Choroid plexus epithelial cell (primary cell): Measurements from ENCODE around the gene FBXO7.

Source experiments
- DNase-seq: peaks from one replicate; pipeline ENCODE4 v3.0.0-alpha.2; 2010; ENCODE audit warnings: low read depth
- H3K4me3 ChIP-seq: 2 replicates; pipeline ENCODE4 v1.5.1; 2011; ENCODE audit warnings: low read depth, mild to moderate bottlenecking, control low read depth, low read length, moderate library complexity
- CTCF ChIP-seq: conservative IDR thresholded peaks from 2 replicates; pipeline ENCODE4 v1.5.1; 2011; ENCODE audit warnings: low read depth, mild to moderate bottlenecking, control low read depth, inconsistent platforms, low read length, moderate library complexity

The FBXO7 gene

GRCh38 chr22:32548039-32548438, 73.4 kb downstream of the FBXO7 start:
- no peak for TF ChIP-seq CTCF
- no peak overlapping the region for H3K4me3 ChIP-seq
- DNase-seq = no peak
